K562 (cell line): ENCODE measurements around the gene PPFIA1. TPM values are rescaled to one million over a fixed set of nuclear protein-coding genes. Genes with fewer than 3 reads are reported as not detected.

Source experiments
- BCLAF1 ChIP-seq, 2 experiments: fragments of 450-650 bp in 1 of 2; IDR thresholded peaks; 2 replicates each; pipeline ENCODE4 v1.6.1; 2011 to 2017; ENCODE audit warnings: low read depth in 2 of 2, antibody characterized with exemption in 1 of 2, borderline replicate concordance in 1 of 2, low read length in 1 of 2, mild to moderate bottlenecking in 1 of 2, mixed read lengths in 1 of 2; ENCODE audit not compliant: control insufficient read depth in 1 of 2
- CBFA2T2 ChIP-seq: fragments of 450-650 bp; conservative IDR thresholded peaks from 2 replicates; pipeline ENCODE4 v1.6.1; 2017; ENCODE audit warnings: mild to moderate bottlenecking
- CBX8 ChIP-seq: fragments of 200-600 bp; sonication (generic); IDR thresholded peaks from 2 replicates; pipeline ENCODE4 v1.6.1; 2012; ENCODE audit warnings: borderline replicate concordance, mixed run types, low read depth, mild to moderate bottlenecking, moderate library complexity, mixed read lengths, low read length, control low read depth, inconsistent platforms; ENCODE audit not compliant: poor library complexity, severe bottlenecking; ENCODE audit errors: extremely low read depth
- DPF2 ChIP-seq: fragments of 450-650 bp; IDR thresholded peaks from 2 replicates; pipeline ENCODE4 v1.6.1; 2016
- HEY1 ChIP-seq: fragments of 250-450 bp; sonication (Bioruptor Pico); IDR thresholded peaks from 2 replicates; pipeline ENCODE4 v1.5.0; 2020; ENCODE audit warnings: mild to moderate bottlenecking, moderate library complexity, borderline replicate concordance
- HMG20A ChIP-seq: fragments of 450-650 bp; formaldehyde crosslinking; conservative IDR thresholded peaks from 2 replicates; pipeline ENCODE4 v1.4.0; 2020; ENCODE audit warnings: mild to moderate bottlenecking, mixed read lengths
- HMG20B ChIP-seq: fragments of 250-450 bp; sonication (Bioruptor Pico); IDR thresholded peaks from 2 replicates; pipeline ENCODE4 v1.5.0; 2021; ENCODE audit warnings: mild to moderate bottlenecking
- KDM1A ChIP-seq, 2 experiments: fragments of 450-650 bp; IDR thresholded peaks; 2 replicates each; pipeline ENCODE4 v1.6.1; 2016; ENCODE audit warnings: mild to moderate bottlenecking in 2 of 2
- NBN ChIP-seq: fragments of 450-650 bp; IDR thresholded peaks from 2 replicates; pipeline ENCODE4 v1.6.1; 2016; ENCODE audit warnings: low read depth, mild to moderate bottlenecking
- NCOR1 ChIP-seq: fragments of 450-650 bp; IDR thresholded peaks from 2 replicates; pipeline ENCODE4 v1.6.1; 2016; ENCODE audit warnings: mild to moderate bottlenecking, moderate library complexity
- PCBP2 ChIP-seq: fragments of 200-400 bp; formaldehyde crosslinking; IDR thresholded peaks from 2 replicates; pipeline ENCODE4 v1.6.1; 2018; ENCODE audit warnings: low read length, low read depth, mild to moderate bottlenecking, moderate library complexity; ENCODE audit not compliant: poor library complexity, severe bottlenecking
- SMAD3 ChIP-seq: fragments of 450-650 bp; formaldehyde crosslinking; conservative IDR thresholded peaks from 2 replicates; pipeline ENCODE4 v1.4.0; 2020; ENCODE audit warnings: mild to moderate bottlenecking
- TAF7 ChIP-seq: fragments of 450-650 bp; IDR thresholded peaks from 2 replicates; pipeline ENCODE4 v1.6.1; 2016; ENCODE audit warnings: missing genetic modification characterization, missing compliant biosample characterization
- TCF3 ChIP-seq: sonication (generic); formaldehyde crosslinking; IDR thresholded peaks from 2 replicates; pipeline ENCODE4 v1.4.0; 2020; ENCODE audit warnings: mild to moderate bottlenecking, missing genetic modification reagents
- TRIM24 ChIP-seq, 2 experiments: fragments of 450-650 bp; IDR thresholded peaks; 2 replicates each; pipeline ENCODE4 v1.6.1; 2016
- ZBTB17 ChIP-seq: fragments of 450-650 bp; formaldehyde crosslinking; IDR thresholded peaks from 2 replicates; pipeline ENCODE4 v1.4.0; 2020; ENCODE audit warnings: mild to moderate bottlenecking
- polyA plus RNA-seq, 8 experiments: library from polyadenylated mRNA; depleted of rRNA in 4 of 8; stranded (reverse) in 5 of 8; unstranded in 3 of 8; fragments of >200 nt; fragmentation: Nextera tagmentation in 2 of 8; fragmentation: Illumina TruSeq in 1 of 8; extraction: Ambion mirVana in 2 of 8; extraction: Trizol in 1 of 8; gene quantifications; 2 replicates each; pipeline versions ENCODE4 v1.2.1 to v1.2.3, GENCODE V29; 2011 to 2014; ENCODE audit warnings: inconsistent platforms in 1 of 8, missing spikeins in 1 of 8
- total RNA-seq, 7 experiments: library from RNA; depleted of rRNA in 6 of 7; stranded (reverse); fragments of >200 nt in 6 of 7; fragmentation: Illumina TruSeq in 2 of 7; extraction: Trizol in 2 of 7; gene quantifications; 2 replicates each; pipeline versions ENCODE4 v1.2.1 to v1.2.3, GENCODE V29; 2011 to 2021; ENCODE audit warnings: low replicate concordance in 1 of 7
- TF ChIP-seq, protein P1 (sequence below): sonication (generic); formaldehyde crosslinking; IDR thresholded peaks from 2 replicates; pipeline ENCODE4 v1.8.1; 2023; ENCODE audit warnings: mild to moderate bottlenecking, missing genetic modification reagents
- TF ChIP-seq, protein P2 (sequence below): fragments of 450-650 bp; IDR thresholded peaks from 2 replicates; pipeline ENCODE4 v1.6.1; 2016
- TF ChIP-seq, protein P3 (sequence below): fragments of 250-450 bp; sonication (Bioruptor Pico); IDR thresholded peaks from 2 replicates; pipeline ENCODE4 v1.5.0; 2021

Gene PPFIA1
- total and polyA plus RNA-seq, 9 of the 15 experiments (the other 6 are each of a cell fraction or from before 2014, with no cell fraction given) = 9.9 to 41.5 (median 28.5) TPM

GRCh38 chr11:70306586-70307033 lies 36.1 kb downstream of the PPFIA1 start (continued):
- peak in 1 of 2 experiments; percentile 14; a peak in 1 of 4 replicates for TF ChIP-seq TRIM24 (IDR thresholded peaks at IDR 0.05)
- TF ChIP-seq DPF2 = 0 out of 2 replicates have a peak, but pooled peaks have one; percentile 23
- no peak for TF ChIP-seq ZBTB17 (CRISPR knock-in tag)
- no peak for TF ChIP-seq HEY1
- no peak for TF ChIP-seq PCBP2
- no peak for TF ChIP-seq BCLAF1 (IDR thresholded peaks at IDR 0.05; ENCODE audit: borderline replicate concordance in 1 of 2, control insufficient read depth in 1 of 2, low read depth in 2 of 2, low read length in 1 of 2)
- no peak for TF ChIP-seq HMG20B (CRISPR knock-in tag)
- no peak for TF ChIP-seq NBN
- no peak for TF ChIP-seq SMAD3 (CRISPR knock-in tag)
- TF ChIP-seq, protein P1, sequence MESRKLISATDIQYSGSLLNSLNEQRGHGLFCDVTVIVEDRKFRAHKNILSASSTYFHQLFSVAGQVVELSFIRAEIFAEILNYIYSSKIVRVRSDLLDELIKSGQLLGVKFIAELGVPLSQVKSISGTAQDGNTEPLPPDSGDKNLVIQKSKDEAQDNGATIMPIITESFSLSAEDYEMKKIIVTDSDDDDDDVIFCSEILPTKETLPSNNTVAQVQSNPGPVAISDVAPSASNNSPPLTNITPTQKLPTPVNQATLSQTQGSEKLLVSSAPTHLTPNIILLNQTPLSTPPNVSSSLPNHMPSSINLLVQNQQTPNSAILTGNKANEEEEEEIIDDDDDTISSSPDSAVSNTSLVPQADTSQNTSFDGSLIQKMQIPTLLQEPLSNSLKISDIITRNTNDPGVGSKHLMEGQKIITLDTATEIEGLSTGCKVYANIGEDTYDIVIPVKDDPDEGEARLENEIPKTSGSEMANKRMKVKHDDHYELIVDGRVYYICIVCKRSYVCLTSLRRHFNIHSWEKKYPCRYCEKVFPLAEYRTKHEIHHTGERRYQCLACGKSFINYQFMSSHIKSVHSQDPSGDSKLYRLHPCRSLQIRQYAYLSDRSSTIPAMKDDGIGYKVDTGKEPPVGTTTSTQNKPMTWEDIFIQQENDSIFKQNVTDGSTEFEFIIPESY (CRISPR knock-in tag) = no peak
- no peak for TF ChIP-seq HMG20A (CRISPR knock-in tag)
- TF ChIP-seq TCF3 (CRISPR knock-in tag) = peak; percentile 35; the same call in 1 of the 2 replicates
- TF ChIP-seq, protein P2, sequence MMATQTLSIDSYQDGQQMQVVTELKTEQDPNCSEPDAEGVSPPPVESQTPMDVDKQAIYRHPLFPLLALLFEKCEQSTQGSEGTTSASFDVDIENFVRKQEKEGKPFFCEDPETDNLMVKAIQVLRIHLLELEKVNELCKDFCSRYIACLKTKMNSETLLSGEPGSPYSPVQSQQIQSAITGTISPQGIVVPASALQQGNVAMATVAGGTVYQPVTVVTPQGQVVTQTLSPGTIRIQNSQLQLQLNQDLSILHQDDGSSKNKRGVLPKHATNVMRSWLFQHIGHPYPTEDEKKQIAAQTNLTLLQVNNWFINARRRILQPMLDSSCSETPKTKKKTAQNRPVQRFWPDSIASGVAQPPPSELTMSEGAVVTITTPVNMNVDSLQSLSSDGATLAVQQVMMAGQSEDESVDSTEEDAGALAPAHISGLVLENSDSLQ = peak; percentile 20; the same call in 1 of the 2 replicates
- TF ChIP-seq, protein P3, sequence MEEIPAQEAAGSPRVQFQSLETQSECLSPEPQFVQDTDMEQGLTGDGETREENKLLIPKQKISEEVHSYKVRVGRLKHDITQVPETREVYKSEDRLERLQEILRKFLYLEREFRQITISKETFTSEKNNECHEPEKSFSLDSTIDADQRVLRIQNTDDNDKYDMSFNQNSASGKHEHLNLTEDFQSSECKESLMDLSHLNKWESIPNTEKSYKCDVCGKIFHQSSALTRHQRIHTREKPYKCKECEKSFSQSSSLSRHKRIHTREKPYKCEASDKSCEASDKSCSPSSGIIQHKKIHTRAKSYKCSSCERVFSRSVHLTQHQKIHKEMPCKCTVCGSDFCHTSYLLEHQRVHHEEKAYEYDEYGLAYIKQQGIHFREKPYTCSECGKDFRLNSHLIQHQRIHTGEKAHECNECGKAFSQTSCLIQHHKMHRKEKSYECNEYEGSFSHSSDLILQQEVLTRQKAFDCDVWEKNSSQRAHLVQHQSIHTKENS (CRISPR knock-in tag) = no peak
- no peak for TF ChIP-seq TAF7 (tag)
- peak; percentile 24 for TF ChIP-seq NCOR1
- TF ChIP-seq CBFA2T2 = peak; percentile 57; the same call in 1 of the 2 replicates
- 0 out of 4 replicates have a peak, but pooled peaks of 1 of the 2 experiments have one; percentile 37 for TF ChIP-seq KDM1A (IDR thresholded peaks at IDR 0.05)
- no peak for TF ChIP-seq CBX8
